HCT116 (cell line): ENCODE results near the gene PSMD11. TPM values are rescaled to one million over a fixed set of nuclear protein-coding genes. Genes with fewer than 3 reads are reported as not detected.

ENCODE experiments used
- ATAC-seq: fragments of 200-7000 bp; cut with Tn5 transposase; 2 replicates; pipeline ENCODE4 v1.9.1; 2020; ENCODE audit warnings: mild to moderate bottlenecking, moderate library complexity
- BruUV-seq: library from RNA; stranded (reverse); fragments of 400-500 nt; replicated peaks from 2 replicates; lab custom pipeline; 2021; lab: Mats Ljungman, UMichigan
- CTCF ChIA-PET: fragments of 300-600 bp; sonication (Branson Sonifier 250); formaldehyde crosslinking; loops from one replicate; lab custom pipeline; 2021; ENCODE audit warnings: antibody characterized with exemption; lab: Charles Lee
- POLR2A ChIA-PET: fragments of 300-600, 350-600 bp; sonication (Branson Sonifier 250); formaldehyde crosslinking; loops from one replicate; lab custom pipeline; 2021; ENCODE audit warnings: antibody characterized with exemption; lab: Charles Lee
- RAD21 ChIA-PET, 2 experiments: fragments of 300-600 bp; sonication (Branson Sonifier 250); formaldehyde crosslinking; loops; one replicate each; lab custom pipeline; 2023; ENCODE audit warnings: low total read pairs in 2 of 2; ENCODE audit not compliant: uncharacterized antibody in 2 of 2, unreplicated experiment in 2 of 2, low non-redundant PET in 1 of 2; lab: Charles Lee
- DNase-seq: peaks from one replicate; pipeline ENCODE4 v3.0.0-alpha.2; 2010; ENCODE audit warnings: low read depth, low spot score
- H2AFZ ChIP-seq: fragments of 200-600 bp; shearing (Covaris generic), sonication (generic); 2 replicates; pipeline ENCODE4 v1.6.1; 2017; ENCODE audit warnings: low read depth, mixed run types, mixed read lengths, antibody characterized with exemption, low read length; ENCODE audit not compliant: poor library complexity, severe bottlenecking
- H3K27ac ChIP-seq: 2 replicates; pipeline ENCODE4 v1.5.1; 2012; ENCODE audit warnings: low read depth, low read length
- H3K27me3 ChIP-seq: fragments of 200-600 bp; sonication (generic); 2 replicates; pipeline ENCODE4 v1.6.1; 2016; ENCODE audit warnings: mixed run types, low read length, mixed read lengths; ENCODE audit not compliant: insufficient read depth
- H3K36me3 ChIP-seq, 2 experiments: fragments of 200-500 bp in 1 of 2; fragments of 200-600 bp in 1 of 2; sonication (Bioruptor generic) in 1 of 2; sonication (generic) in 1 of 2; 2 replicates each; pipeline versions ENCODE4 v1.5.1 to v1.6.1; 2014 to 2016; ENCODE audit warnings: low read length in 2 of 2, inconsistent platforms in 1 of 2, mixed read lengths in 1 of 2, mixed run types in 1 of 2; ENCODE audit not compliant: insufficient read depth in 2 of 2, control insufficient read depth in 1 of 2
- H3K4me1 ChIP-seq, 2 experiments: fragments of 200-600 bp in 1 of 2; sonication (generic) in 1 of 2; 2 replicates each; pipeline versions ENCODE4 v1.5.1 to v1.6.1; 2012 to 2017; ENCODE audit warnings: low read length in 2 of 2, inconsistent platforms in 1 of 2, mild to moderate bottlenecking in 1 of 2, mixed read lengths in 1 of 2, mixed run types in 1 of 2, moderate library complexity in 1 of 2; ENCODE audit not compliant: insufficient read depth in 2 of 2, control insufficient read depth in 1 of 2
- H3K4me2 ChIP-seq: fragments of 200-600 bp; sonication (generic); 2 replicates; pipeline ENCODE4 v1.6.1; 2017; ENCODE audit warnings: mixed run types, low read length, mixed read lengths
- H3K4me3 ChIP-seq, 2 experiments: fragments of 200-600 bp in 1 of 2; sonication (generic) in 1 of 2; replicated peaks in 1 of 2; 2 replicates each; pipeline ENCODE4 v1.5.1; 2011 to 2016; ENCODE audit warnings: low read length in 2 of 2, control low read depth in 1 of 2, low read depth in 1 of 2, mild to moderate bottlenecking in 1 of 2, mixed read lengths in 1 of 2, mixed run types in 1 of 2
- H3K79me2 ChIP-seq: fragments of 200-600 bp; sonication (generic); 2 replicates; pipeline ENCODE4 v1.6.1; 2017; ENCODE audit warnings: mild to moderate bottlenecking, mixed run types, low read length, moderate library complexity, mixed read lengths; ENCODE audit not compliant: insufficient read depth
- H3K9ac ChIP-seq: fragments of 200-600 bp; sonication (generic); 2 replicates; pipeline ENCODE4 v1.6.1; 2016; ENCODE audit warnings: low read length, mixed read lengths
- H3K9me2 ChIP-seq: fragments of 200-600 bp; sonication (generic), shearing (Covaris generic); 2 replicates; pipeline ENCODE4 v1.6.1; 2017; ENCODE audit warnings: mixed run types, mild to moderate bottlenecking, moderate library complexity; ENCODE audit not compliant: insufficient read depth
- H3K9me3 ChIP-seq, 2 experiments: fragments of 200-500 bp in 1 of 2; fragments of 200-600 bp in 1 of 2; sonication (Bioruptor generic) in 1 of 2; sonication (generic) in 1 of 2; 2 replicates each; pipeline ENCODE4 v1.6.1; 2014 to 2017; ENCODE audit warnings: low read length in 2 of 2, mixed read lengths in 2 of 2, inconsistent platforms in 1 of 2, low read depth in 1 of 2, mild to moderate bottlenecking in 1 of 2, mixed run types in 1 of 2, moderate library complexity in 1 of 2; ENCODE audit not compliant: control insufficient read depth in 1 of 2, insufficient read depth in 1 of 2
- H4K20me1 ChIP-seq: fragments of 200-600 bp; sonication (generic), shearing (Covaris generic); 2 replicates; pipeline ENCODE4 v1.6.1; 2017; ENCODE audit warnings: mixed run types, mild to moderate bottlenecking, moderate library complexity; ENCODE audit not compliant: insufficient read depth
- CEBPB ChIP-seq: IDR thresholded peaks from 2 replicates; pipeline ENCODE4 v1.6.1; 2012; ENCODE audit warnings: low read depth
- EGR1 ChIP-seq: IDR thresholded peaks from 2 replicates; pipeline ENCODE4 v1.6.1; 2012; ENCODE audit warnings: low read depth
- EZH2 ChIP-seq: fragments of 200-600 bp; sonication (generic); IDR thresholded peaks from 2 replicates; pipeline ENCODE4 v1.6.1; 2017; ENCODE audit warnings: antibody characterized with exemption, mixed run types
- EZH2phosphoT487 ChIP-seq: fragments of 200-600 bp; IDR thresholded peaks from 2 replicates; pipeline ENCODE4 v1.6.1; 2018; ENCODE audit warnings: antibody characterized with exemption, borderline replicate concordance
- FOSL1 ChIP-seq: IDR thresholded peaks from 2 replicates; pipeline ENCODE4 v1.6.1; 2012; ENCODE audit warnings: low read depth
- JUND ChIP-seq: IDR thresholded peaks from 2 replicates; pipeline ENCODE4 v1.6.1; 2012
- POLR2A ChIP-seq: IDR thresholded peaks from 2 replicates; pipeline ENCODE4 v1.7.0; 2011; ENCODE audit warnings: borderline replicate concordance; ENCODE audit not compliant: insufficient read depth, insufficient read length; ENCODE audit errors: extremely low read depth
- POLR2AphosphoS5 ChIP-seq: IDR thresholded peaks from 2 replicates; pipeline ENCODE4 v1.6.1; 2011; ENCODE audit warnings: mild to moderate bottlenecking, low read depth, low read length, moderate library complexity
- SIN3A ChIP-seq: IDR thresholded peaks from 2 replicates; pipeline ENCODE4 v1.6.1; 2012; ENCODE audit warnings: low read depth
- TCF7L2 ChIP-seq: IDR thresholded peaks from 2 replicates; pipeline ENCODE4 v1.7.0; 2011; ENCODE audit warnings: borderline replicate concordance, inconsistent platforms; ENCODE audit not compliant: insufficient read depth, insufficient read length; ENCODE audit errors: extremely low read depth
- YY1 ChIP-seq: IDR thresholded peaks from 2 replicates; pipeline ENCODE4 v1.6.1; 2011; ENCODE audit warnings: low read length, low read depth, moderate library complexity, mild to moderate bottlenecking; ENCODE audit not compliant: insufficient replicate concordance; ENCODE audit errors: extremely low read depth
- ZFX ChIP-seq: fragments of 450-650 bp; IDR thresholded peaks from 2 replicates; pipeline ENCODE4 v1.6.1; 2017
- intact Hi-C: fragments of 100-400 bp; cut with micrococcal nuclease; formaldehyde crosslinking; loops from 2 replicates; pipeline ENCODE4 v1.10.0; 2022
- total RNA-seq: library from RNA; stranded (reverse); gene quantifications from one replicate; pipeline ENCODE4 v1.2.1, GENCODE V29; 2021; ENCODE audit not compliant: unreplicated experiment
- TF ChIP-seq, protein P1 (sequence below): IDR thresholded peaks from 2 replicates; pipeline ENCODE4 v1.6.1; 2012
- TF ChIP-seq, protein P2 (sequence below), 3 experiments: fragments of 200-600 bp in 1 of 3; sonication (generic) in 1 of 3; IDR thresholded peaks in 2 of 3; conservative IDR thresholded peaks in 1 of 3; 2 replicates each; pipeline ENCODE4 v1.5.1; 2012 to 2017; ENCODE audit warnings: low read depth in 2 of 3, low read length in 2 of 3, antibody characterized with exemption in 1 of 3, borderline replicate concordance in 1 of 3, control low read depth in 1 of 3, mild to moderate bottlenecking in 1 of 3, mixed read lengths in 1 of 3, mixed run types in 1 of 3, moderate library complexity in 1 of 3; ENCODE audit not compliant: insufficient read depth in 1 of 3
- TF ChIP-seq, protein P3 (sequence below): IDR thresholded peaks from 2 replicates; pipeline ENCODE4 v1.6.1; 2012

The PSMD11 gene
- total RNA-seq, 1 experiment from 2014 or later: 143 TPM

DNA sequence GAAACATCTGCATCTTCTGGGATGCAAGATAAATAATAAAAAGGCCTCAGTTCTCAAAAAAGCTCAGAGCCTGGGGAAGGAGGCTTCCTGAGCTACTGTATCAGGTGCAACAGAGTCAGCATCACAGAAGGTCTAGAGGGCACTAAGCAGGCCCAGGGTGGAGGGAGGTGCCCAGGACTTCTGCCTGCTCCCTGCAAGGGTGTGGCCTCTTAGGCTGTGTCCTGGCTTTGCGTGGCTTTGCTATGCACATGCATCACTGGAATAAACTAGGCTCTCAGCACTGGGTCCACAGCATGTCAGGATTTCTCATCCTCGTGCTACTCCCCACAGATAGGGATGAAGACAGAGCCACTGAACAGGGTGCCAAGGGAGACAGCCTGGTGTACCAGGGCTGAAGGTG lies 68.0 kb downstream of the PSMD11 start:
- no peaks in the 10 kb centered on the region for H3K27me3 ChIP-seq
- no peaks in the 10 kb centered on the region for H3K9me3 ChIP-seq
- no peaks in the 10 kb centered on the region for H3K79me2 ChIP-seq
- no peak for DNase-seq
- intact Hi-C loops: loop anchor here (10.0 kb wide), 1 partner anchor 58 kb away; no protein-coding TSS in a partner anchor
- H3K36me3 ChIP-seq: no peaks in the 10 kb centered on the region
- H3K9me2 ChIP-seq: no peaks in the 10 kb centered on the region
- no peak overlapping the region for H3K27ac ChIP-seq
- TF ChIP-seq FOSL1 (no peak), EGR1 (no peak), TCF7L2 (no peak), SIN3A (no peak), POLR2A (no peak), EZH2phosphoT487 (no peak), CEBPB (no peak), YY1 (no peak), POLR2AphosphoS5 (no peak), ZFX (no peak), JUND (no peak), EZH2 (no peak)
- TF ChIP-seq, protein P1, sequence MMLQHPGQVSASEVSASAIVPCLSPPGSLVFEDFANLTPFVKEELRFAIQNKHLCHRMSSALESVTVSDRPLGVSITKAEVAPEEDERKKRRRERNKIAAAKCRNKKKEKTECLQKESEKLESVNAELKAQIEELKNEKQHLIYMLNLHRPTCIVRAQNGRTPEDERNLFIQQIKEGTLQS: no peak
- TF ChIP-seq, protein P2, sequence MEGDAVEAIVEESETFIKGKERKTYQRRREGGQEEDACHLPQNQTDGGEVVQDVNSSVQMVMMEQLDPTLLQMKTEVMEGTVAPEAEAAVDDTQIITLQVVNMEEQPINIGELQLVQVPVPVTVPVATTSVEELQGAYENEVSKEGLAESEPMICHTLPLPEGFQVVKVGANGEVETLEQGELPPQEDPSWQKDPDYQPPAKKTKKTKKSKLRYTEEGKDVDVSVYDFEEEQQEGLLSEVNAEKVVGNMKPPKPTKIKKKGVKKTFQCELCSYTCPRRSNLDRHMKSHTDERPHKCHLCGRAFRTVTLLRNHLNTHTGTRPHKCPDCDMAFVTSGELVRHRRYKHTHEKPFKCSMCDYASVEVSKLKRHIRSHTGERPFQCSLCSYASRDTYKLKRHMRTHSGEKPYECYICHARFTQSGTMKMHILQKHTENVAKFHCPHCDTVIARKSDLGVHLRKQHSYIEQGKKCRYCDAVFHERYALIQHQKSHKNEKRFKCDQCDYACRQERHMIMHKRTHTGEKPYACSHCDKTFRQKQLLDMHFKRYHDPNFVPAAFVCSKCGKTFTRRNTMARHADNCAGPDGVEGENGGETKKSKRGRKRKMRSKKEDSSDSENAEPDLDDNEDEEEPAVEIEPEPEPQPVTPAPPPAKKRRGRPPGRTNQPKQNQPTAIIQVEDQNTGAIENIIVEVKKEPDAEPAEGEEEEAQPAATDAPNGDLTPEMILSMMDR (IDR thresholded peaks at IDR 0.05 in 2 of 3, conservative IDR thresholded peaks at IDR 0.05 in 1 of 3; ENCODE audit: borderline replicate concordance in 1 of 3, insufficient read depth in 1 of 3, low read depth in 2 of 3, low read length in 2 of 3): no peak
- TF ChIP-seq, protein P3, sequence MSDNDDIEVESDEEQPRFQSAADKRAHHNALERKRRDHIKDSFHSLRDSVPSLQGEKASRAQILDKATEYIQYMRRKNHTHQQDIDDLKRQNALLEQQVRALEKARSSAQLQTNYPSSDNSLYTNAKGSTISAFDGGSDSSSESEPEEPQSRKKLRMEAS: no peak
- H3K9ac ChIP-seq: no peak overlapping the region
- H2AFZ ChIP-seq: no peak overlapping the region
- no peak for ATAC-seq
- H4K20me1 ChIP-seq: no peaks in the 10 kb centered on the region
- H3K4me2 ChIP-seq: no peak overlapping the region
- no peak overlapping the region for H3K4me3 ChIP-seq
- CTCF ChIA-PET: no interaction called here
- H3K4me1 ChIP-seq: no peaks in the 10 kb centered on the region
- POLR2A ChIA-PET: no interaction called here
- BruUV-seq: no TSS peak
- RAD21 ChIA-PET: no interaction called here
